NCI-H345 treated with DMSO at 0.1 percent for 48 hours (cell line): ENCODE measurements around the gene BORCS8.
"Not testable (repeated sequence)": the region's sequence is repeated elsewhere in the genome, so short reads cannot be mapped to it uniquely, and the experiment has no call there.

Experiments used
- DNase-seq: peaks from one replicate; lab custom pipeline; 2025; ENCODE audit not compliant: unreplicated experiment; lab: John Stamatoyannopoulos, UW

Gene BORCS8

GRCh38 chr19:19192078-19192882 is at the start of gene BORCS8, which contains the start of gene RFXANK:
Gene BORCS8, minus strand, starts transcription at chr19:19192152. Its CDS starts 35 bp downstream, at chr19:19192117.
Gene RFXANK, plus strand, starts transcription at chr19:19192258. Its CDS starts 1,689 bp downstream, at chr19:19193947.
- DNase-seq, result peak; percentile 94

GRCh38 chr19:19240476-19240875 is 48.5 kb upstream of the BORCS8 start:
- no peak for DNase-seq

- no peak for DNase-seq
Measured at GRCh38 chr19:19239675-19240074, 47.7 kb upstream of the BORCS8 start.

- no peak for DNase-seq
Measured at GRCh38 chr19:19238126-19238894, 46.4 kb upstream of the BORCS8 start.

GRCh38 chr19:19236173-19236572 is 44.2 kb upstream of the BORCS8 start:
- DNase-seq, result no peak

- DNase-seq, result no peak
Measured at GRCh38 chr19:19234220-19234816, 42.4 kb upstream of the BORCS8 start.

- DNase-seq, result no peak
Measured at GRCh38 chr19:19232261-19232721, 40.3 kb upstream of the BORCS8 start.

GRCh38 chr19:19230999-19231398 is 39.0 kb upstream of the BORCS8 start:
- DNase-seq, result no peak

- no peak for DNase-seq
Measured at GRCh38 chr19:19229701-19230100, 37.7 kb upstream of the BORCS8 start.

- no peak for DNase-seq
Measured at GRCh38 chr19:19227217-19227616, 35.3 kb upstream of the BORCS8 start.

- DNase-seq, result no peak
Measured at GRCh38 chr19:19226663-19227062, 34.7 kb upstream of the BORCS8 start.

- DNase-seq, result no peak
Measured at GRCh38 chr19:19226204-19226603, 34.3 kb upstream of the BORCS8 start.

GRCh38 chr19:19224852-19225494 is 33.0 kb upstream of the BORCS8 start:
- peak; percentile 14 for DNase-seq

- DNase-seq, result no peak
Measured at GRCh38 chr19:19224150-19224851, 32.3 kb upstream of the BORCS8 start.

- DNase-seq, result no peak
Measured at GRCh38 chr19:19223636-19224035, 31.7 kb upstream of the BORCS8 start.

- DNase-seq, result no peak
Measured at GRCh38 chr19:19223060-19223459, 31.1 kb upstream of the BORCS8 start.

- DNase-seq, result not testable (repeated sequence)
Measured at GRCh38 chr19:19221000-19221399, 29.0 kb upstream of the BORCS8 start.

- DNase-seq, result no peak
Measured at GRCh38 chr19:19218911-19219310, 27.0 kb upstream of the BORCS8 start.

GRCh38 chr19:19217099-19217498 is 25.1 kb upstream of the BORCS8 start:
- peak; percentile 3 for DNase-seq

GRCh38 chr19:19215792-19216191 is 23.8 kb upstream of the BORCS8 start:
- no peak for DNase-seq
